KOPT-K1 (cell line): Measurements from ENCODE around the gene SCAPER.
"Not testable (repeated sequence)": the region's sequence is repeated elsewhere in the genome, so short reads cannot be mapped to it uniquely, and the experiment has no call there.

ENCODE experiments used
- H3K27ac ChIP-seq: fragments of 200-600 bp; sonication (generic); 2 replicates; pipeline ENCODE4 v1.5.1; 2016; ENCODE audit warnings: antibody characterized with exemption, mild to moderate bottlenecking, low read depth, low read length; ENCODE audit not compliant: poor library complexity, severe bottlenecking
- H3K36me3 ChIP-seq: fragments of 200-600 bp; sonication (generic); 2 replicates; pipeline ENCODE4 v1.5.1; 2017; ENCODE audit warnings: antibody characterized with exemption, mild to moderate bottlenecking, low read length, moderate library complexity; ENCODE audit not compliant: insufficient read depth
- H3K9me3 ChIP-seq: fragments of 200-600 bp; sonication (generic); 2 replicates; pipeline ENCODE4 v1.5.1; 2017; ENCODE audit warnings: antibody characterized with exemption, low read length, mild to moderate bottlenecking; ENCODE audit not compliant: insufficient read depth, poor library complexity, severe bottlenecking

Gene SCAPER

GRCh38 chr15:76846782-76847181 is 58.4 kb downstream of the SCAPER start:
- Histone ChIP-seq H3K36me3 (peaks cover 31% of the 10 kb centered on the region), H3K9me3 (peaks cover 16% of the 10 kb centered on the region), H3K27ac (no peak overlapping the region)

GRCh38 chr15:76844096-76844495 is 61.0 kb downstream of the SCAPER start:
- H3K9me3 ChIP-seq: no peaks in the 10 kb centered on the region
- peaks cover 16% of the 10 kb centered on the region for H3K36me3 ChIP-seq
- no peak overlapping the region for H3K27ac ChIP-seq

- Histone ChIP-seq H3K9me3 (no peaks in the 10 kb centered on the region), H3K27ac (no peak overlapping the region), H3K36me3 (peaks cover 20% of the 10 kb centered on the region)
Measured at GRCh38 chr15:76843269-76843668, 61.9 kb downstream of the SCAPER start.

GRCh38 chr15:76840830-76841460 is 64.2 kb downstream of the SCAPER start:
- H3K27ac ChIP-seq: no peak overlapping the region
- peaks cover 20% of the 10 kb centered on the region for H3K36me3 ChIP-seq
- H3K9me3 ChIP-seq: peaks cover 6% of the 10 kb centered on the region

GRCh38 chr15:76839173-76839572 is 66.0 kb downstream of the SCAPER start:
- H3K36me3 ChIP-seq: peaks cover 20% of the 10 kb centered on the region
- H3K9me3 ChIP-seq: peaks cover 16% of the 10 kb centered on the region
- no peak overlapping the region for H3K27ac ChIP-seq

GRCh38 chr15:76837474-76837873 is 67.7 kb downstream of the SCAPER start:
- H3K9me3 ChIP-seq: peaks cover 31% of the 10 kb centered on the region
- no peak overlapping the region for H3K27ac ChIP-seq
- H3K36me3 ChIP-seq: peaks cover 20% of the 10 kb centered on the region

GRCh38 chr15:76829939-76830338 is 75.2 kb downstream of the SCAPER start:
- Histone ChIP-seq H3K9me3 (peaks cover 23% of the 10 kb centered on the region), H3K27ac (no peak overlapping the region), H3K36me3 (0 out of 2 replicates have a peak, but pooled peaks cover 3% of the 10 kb centered on the region)

GRCh38 chr15:76823890-76824289 is 81.2 kb downstream of the SCAPER start:
- Histone ChIP-seq H3K36me3 (no peaks in the 10 kb centered on the region; the same call in 1 of the 2 replicates), H3K9me3 (no peaks in the 10 kb centered on the region), H3K27ac (no peak overlapping the region)

GRCh38 chr15:76823303-76823702 is 81.8 kb downstream of the SCAPER start:
- Histone ChIP-seq H3K36me3 (no peaks in the 10 kb centered on the region; the same call in 1 of the 2 replicates), H3K27ac (no peak overlapping the region), H3K9me3 (no peaks in the 10 kb centered on the region)

- not testable (repeated sequence) for H3K9me3 ChIP-seq, H3K36me3 ChIP-seq, H3K27ac ChIP-seq
Measured at GRCh38 chr15:76818926-76819325, 86.2 kb downstream of the SCAPER start.

GRCh38 chr15:76815421-76815820 is 89.7 kb downstream of the SCAPER start:
- Histone ChIP-seq H3K36me3 (no peaks in the 10 kb centered on the region), H3K9me3 (peaks cover 9% of the 10 kb centered on the region), H3K27ac (no peak overlapping the region)

- H3K36me3 ChIP-seq: no peaks in the 10 kb centered on the region
- peaks cover 9% of the 10 kb centered on the region for H3K9me3 ChIP-seq
- no peak overlapping the region for H3K27ac ChIP-seq
Measured at GRCh38 chr15:76812381-76812780, 92.8 kb downstream of the SCAPER start.

GRCh38 chr15:76809412-76810103 is 95.6 kb downstream of the SCAPER start:
- H3K36me3 ChIP-seq: no peaks in the 10 kb centered on the region
- H3K9me3 ChIP-seq: peaks cover 9% of the 10 kb centered on the region
- no peak overlapping the region for H3K27ac ChIP-seq

GRCh38 chr15:76803049-76803571 is 102.0 kb downstream of the SCAPER start:
- Histone ChIP-seq H3K9me3 (no peaks in the 10 kb centered on the region), H3K27ac (no peak overlapping the region), H3K36me3 (peaks cover 32% of the 10 kb centered on the region)

- Histone ChIP-seq H3K36me3 (peaks cover 33% of the 10 kb centered on the region), H3K27ac (no peak overlapping the region), H3K9me3 (no peaks in the 10 kb centered on the region)
Measured at GRCh38 chr15:76802411-76802810, 102.7 kb downstream of the SCAPER start.

- Histone ChIP-seq H3K9me3 (no peaks in the 10 kb centered on the region), H3K27ac (no peak overlapping the region), H3K36me3 (peaks cover 46% of the 10 kb centered on the region)
Measured at GRCh38 chr15:76799760-76800159, 105.4 kb downstream of the SCAPER start.
